Measurements from ENCODE around the gene NEMP1.

DNA sequence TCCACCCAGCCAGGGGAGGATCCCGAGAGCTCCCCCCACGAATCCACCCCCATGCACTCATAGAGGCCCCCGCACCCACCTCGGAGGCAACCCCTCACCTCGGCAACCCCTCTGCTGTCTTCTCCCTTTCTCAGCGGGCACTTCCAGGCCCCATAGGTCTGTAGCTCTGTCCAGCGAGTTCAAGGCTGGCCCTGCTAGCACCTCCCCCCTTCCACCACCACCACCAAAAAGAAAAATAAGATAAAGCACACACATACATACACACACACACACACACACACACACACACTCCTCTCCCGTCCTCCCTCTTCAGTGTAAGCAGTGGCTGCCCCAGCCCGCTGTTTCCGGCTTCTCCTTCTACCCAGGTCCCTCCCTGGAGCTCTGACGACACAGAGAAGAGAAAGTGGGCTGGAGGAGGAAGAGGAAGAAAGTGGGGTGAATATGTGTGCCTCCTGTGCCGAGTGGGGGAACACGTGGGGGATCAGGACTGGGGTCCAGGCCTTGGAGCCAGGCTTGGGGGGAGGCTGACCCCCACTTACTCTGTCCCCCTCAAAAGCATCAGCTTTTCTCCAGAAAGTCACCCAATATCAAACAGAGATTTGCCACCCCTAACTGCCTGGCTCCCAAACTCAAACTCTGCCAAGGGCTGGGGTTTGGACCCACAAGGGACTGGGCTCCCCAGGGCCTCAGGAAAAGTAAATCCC lies 32.6 kb upstream of the NEMP1 start, which contains the start of gene STAT6:
- TF ChIP-seq, protein P1, sequence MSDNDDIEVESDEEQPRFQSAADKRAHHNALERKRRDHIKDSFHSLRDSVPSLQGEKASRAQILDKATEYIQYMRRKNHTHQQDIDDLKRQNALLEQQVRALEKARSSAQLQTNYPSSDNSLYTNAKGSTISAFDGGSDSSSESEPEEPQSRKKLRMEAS (IDR thresholded peaks at IDR 0.05), result no peak
- TF ChIP-seq EP300 (IDR thresholded peaks at IDR 0.05; ENCODE audit: borderline replicate concordance) (no peak), TAF1 (IDR thresholded peaks at IDR 0.05; ENCODE audit: low read depth) (no peak)

Data from Ishikawa (cell line).